HepG2 (cell line): ENCODE results near the gene SEC14L5.

Experiments
- ATF2 ChIP-seq: sonication (generic); formaldehyde crosslinking; IDR thresholded peaks from 2 replicates; pipeline ENCODE4 v1.4.0; 2020; ENCODE audit warnings: missing genetic modification reagents
- CTCF ChIP-seq: sonication (generic); formaldehyde crosslinking; IDR thresholded peaks from 2 replicates; pipeline ENCODE4 v1.5.0; 2020; ENCODE audit warnings: mild to moderate bottlenecking, missing genetic modification reagents, moderate library complexity
- IKZF1 ChIP-seq: fragments of 450-650 bp; IDR thresholded peaks from 2 replicates; pipeline ENCODE4 v1.7.1; 2016
- POLR2A ChIP-seq, 2 experiments: IDR thresholded peaks; 2 replicates each; pipeline ENCODE4 v1.6.1; 2011; ENCODE audit warnings: low read depth in 2 of 2, low read length in 2 of 2, mild to moderate bottlenecking in 1 of 2, moderate library complexity in 1 of 2; ENCODE audit not compliant: insufficient read depth in 1 of 2
- SATB2 ChIP-seq: sonication (generic); formaldehyde crosslinking; IDR thresholded peaks from 2 replicates; pipeline ENCODE4 v1.5.0; 2020; ENCODE audit warnings: missing genetic modification reagents
- TAF1 ChIP-seq: sonication (generic); formaldehyde crosslinking; IDR thresholded peaks from 2 replicates; pipeline ENCODE4 v1.4.0; 2020; ENCODE audit warnings: missing genetic modification reagents
- ZNF720 ChIP-seq: sonication (generic); formaldehyde crosslinking; IDR thresholded peaks from 2 replicates; pipeline ENCODE4 v1.4.0; 2020; ENCODE audit warnings: missing genetic modification reagents
- ZNF75D ChIP-seq: sonication (generic); formaldehyde crosslinking; IDR thresholded peaks from 2 replicates; pipeline ENCODE4 v1.8.1; 2023; ENCODE audit warnings: missing genetic modification reagents, mild to moderate bottlenecking, borderline replicate concordance
- ZZZ3 ChIP-seq: sonication (generic); formaldehyde crosslinking; IDR thresholded peaks from 2 replicates; pipeline ENCODE4 v1.4.0; 2020; ENCODE audit warnings: missing genetic modification reagents, mild to moderate bottlenecking, borderline replicate concordance
- TF ChIP-seq, protein P1 (sequence below): sonication (generic); formaldehyde crosslinking; IDR thresholded peaks from 2 replicates; pipeline ENCODE4 v1.4.0; 2020; ENCODE audit warnings: missing genetic modification reagents
- TF ChIP-seq, protein P2 (sequence below): IDR thresholded peaks from 2 replicates; pipeline ENCODE4 v1.6.1; 2012; ENCODE audit warnings: low read length, improper control_type of control experiment
- TF ChIP-seq, protein P3 (sequence below): sonication (generic); formaldehyde crosslinking; IDR thresholded peaks from 2 replicates; pipeline ENCODE4 v1.9.0; 2021; ENCODE audit warnings: missing genetic modification reagents, borderline replicate concordance

GRCh38 chr16:4914528-4915225, 43.5 kb upstream of the SEC14L5 start:
- TF ChIP-seq, protein P1, sequence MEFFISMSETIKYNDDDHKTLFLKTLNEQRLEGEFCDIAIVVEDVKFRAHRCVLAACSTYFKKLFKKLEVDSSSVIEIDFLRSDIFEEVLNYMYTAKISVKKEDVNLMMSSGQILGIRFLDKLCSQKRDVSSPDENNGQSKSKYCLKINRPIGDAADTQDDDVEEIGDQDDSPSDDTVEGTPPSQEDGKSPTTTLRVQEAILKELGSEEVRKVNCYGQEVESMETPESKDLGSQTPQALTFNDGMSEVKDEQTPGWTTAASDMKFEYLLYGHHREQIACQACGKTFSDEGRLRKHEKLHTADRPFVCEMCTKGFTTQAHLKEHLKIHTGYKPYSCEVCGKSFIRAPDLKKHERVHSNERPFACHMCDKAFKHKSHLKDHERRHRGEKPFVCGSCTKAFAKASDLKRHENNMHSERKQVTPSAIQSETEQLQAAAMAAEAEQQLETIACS (CRISPR knock-in tag): no peak
- TF ChIP-seq SATB2: no peak
- TF ChIP-seq POLR2A (IDR thresholded peaks at IDR 0.05; ENCODE audit: insufficient read depth in 1 of 2, low read depth in 2 of 2, low read length in 2 of 2): no peak
- TF ChIP-seq CTCF (CRISPR knock-in tag): no peak
- no peak for TF ChIP-seq IKZF1
- no peak for TF ChIP-seq ATF2 (CRISPR knock-in tag)
- no peak for TF ChIP-seq ZNF75D
- no peak for TF ChIP-seq TAF1 (CRISPR knock-in tag)
- TF ChIP-seq, protein P2, sequence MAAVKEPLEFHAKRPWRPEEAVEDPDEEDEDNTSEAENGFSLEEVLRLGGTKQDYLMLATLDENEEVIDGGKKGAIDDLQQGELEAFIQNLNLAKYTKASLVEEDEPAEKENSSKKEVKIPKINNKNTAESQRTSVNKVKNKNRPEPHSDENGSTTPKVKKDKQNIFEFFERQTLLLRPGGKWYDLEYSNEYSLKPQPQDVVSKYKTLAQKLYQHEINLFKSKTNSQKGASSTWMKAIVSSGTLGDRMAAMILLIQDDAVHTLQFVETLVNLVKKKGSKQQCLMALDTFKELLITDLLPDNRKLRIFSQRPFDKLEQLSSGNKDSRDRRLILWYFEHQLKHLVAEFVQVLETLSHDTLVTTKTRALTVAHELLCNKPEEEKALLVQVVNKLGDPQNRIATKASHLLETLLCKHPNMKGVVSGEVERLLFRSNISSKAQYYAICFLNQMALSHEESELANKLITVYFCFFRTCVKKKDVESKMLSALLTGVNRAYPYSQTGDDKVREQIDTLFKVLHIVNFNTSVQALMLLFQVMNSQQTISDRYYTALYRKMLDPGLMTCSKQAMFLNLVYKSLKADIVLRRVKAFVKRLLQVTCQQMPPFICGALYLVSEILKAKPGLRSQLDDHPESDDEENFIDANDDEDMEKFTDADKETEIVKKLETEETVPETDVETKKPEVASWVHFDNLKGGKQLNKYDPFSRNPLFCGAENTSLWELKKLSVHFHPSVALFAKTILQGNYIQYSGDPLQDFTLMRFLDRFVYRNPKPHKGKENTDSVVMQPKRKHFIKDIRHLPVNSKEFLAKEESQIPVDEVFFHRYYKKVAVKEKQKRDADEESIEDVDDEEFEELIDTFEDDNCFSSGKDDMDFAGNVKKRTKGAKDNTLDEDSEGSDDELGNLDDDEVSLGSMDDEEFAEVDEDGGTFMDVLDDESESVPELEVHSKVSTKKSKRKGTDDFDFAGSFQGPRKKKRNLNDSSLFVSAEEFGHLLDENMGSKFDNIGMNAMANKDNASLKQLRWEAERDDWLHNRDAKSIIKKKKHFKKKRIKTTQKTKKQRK: no peak
- TF ChIP-seq, protein P3, sequence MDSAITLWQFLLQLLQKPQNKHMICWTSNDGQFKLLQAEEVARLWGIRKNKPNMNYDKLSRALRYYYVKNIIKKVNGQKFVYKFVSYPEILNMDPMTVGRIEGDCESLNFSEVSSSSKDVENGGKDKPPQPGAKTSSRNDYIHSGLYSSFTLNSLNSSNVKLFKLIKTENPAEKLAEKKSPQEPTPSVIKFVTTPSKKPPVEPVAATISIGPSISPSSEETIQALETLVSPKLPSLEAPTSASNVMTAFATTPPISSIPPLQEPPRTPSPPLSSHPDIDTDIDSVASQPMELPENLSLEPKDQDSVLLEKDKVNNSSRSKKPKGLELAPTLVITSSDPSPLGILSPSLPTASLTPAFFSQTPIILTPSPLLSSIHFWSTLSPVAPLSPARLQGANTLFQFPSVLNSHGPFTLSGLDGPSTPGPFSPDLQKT (CRISPR knock-in tag): no peak
- no peak for TF ChIP-seq ZNF720 (CRISPR knock-in tag)
- no peak for TF ChIP-seq ZZZ3
